Gastroesophageal sphincter (tissue), 3 donors: ENCODE data around the gene PEAK1.

ENCODE experiments used
- EP300 ChIP-seq: sonication (generic); formaldehyde crosslinking; IDR thresholded peaks from one replicate; pipeline ENCODE4 v1.6.1; 2017; ENCODE audit warnings: antibody characterized with exemption, mild to moderate bottlenecking
- TF ChIP-seq, protein P1 (sequence below), 4 experiments: fragments of 200-600 bp in 2 of 4; fragments of 450-650 bp in 2 of 4; sonication (generic) in 1 of 4; IDR thresholded peaks; one replicate each; pipeline ENCODE4 v1.5.1; 2017 to 2019; ENCODE audit warnings: antibody characterized with exemption in 4 of 4, mild to moderate bottlenecking in 2 of 4, moderate library complexity in 2 of 4

GRCh38 chr15:77329202-77329601, 90.7 kb downstream of the PEAK1 start:
- TF ChIP-seq EP300, result no peak
- TF ChIP-seq, protein P1, sequence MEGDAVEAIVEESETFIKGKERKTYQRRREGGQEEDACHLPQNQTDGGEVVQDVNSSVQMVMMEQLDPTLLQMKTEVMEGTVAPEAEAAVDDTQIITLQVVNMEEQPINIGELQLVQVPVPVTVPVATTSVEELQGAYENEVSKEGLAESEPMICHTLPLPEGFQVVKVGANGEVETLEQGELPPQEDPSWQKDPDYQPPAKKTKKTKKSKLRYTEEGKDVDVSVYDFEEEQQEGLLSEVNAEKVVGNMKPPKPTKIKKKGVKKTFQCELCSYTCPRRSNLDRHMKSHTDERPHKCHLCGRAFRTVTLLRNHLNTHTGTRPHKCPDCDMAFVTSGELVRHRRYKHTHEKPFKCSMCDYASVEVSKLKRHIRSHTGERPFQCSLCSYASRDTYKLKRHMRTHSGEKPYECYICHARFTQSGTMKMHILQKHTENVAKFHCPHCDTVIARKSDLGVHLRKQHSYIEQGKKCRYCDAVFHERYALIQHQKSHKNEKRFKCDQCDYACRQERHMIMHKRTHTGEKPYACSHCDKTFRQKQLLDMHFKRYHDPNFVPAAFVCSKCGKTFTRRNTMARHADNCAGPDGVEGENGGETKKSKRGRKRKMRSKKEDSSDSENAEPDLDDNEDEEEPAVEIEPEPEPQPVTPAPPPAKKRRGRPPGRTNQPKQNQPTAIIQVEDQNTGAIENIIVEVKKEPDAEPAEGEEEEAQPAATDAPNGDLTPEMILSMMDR (IDR thresholded peaks at IDR 0.05), result no peak
